ENCODE data around the gene SLCO4A1.

SLCO4A1 gene

DNA sequence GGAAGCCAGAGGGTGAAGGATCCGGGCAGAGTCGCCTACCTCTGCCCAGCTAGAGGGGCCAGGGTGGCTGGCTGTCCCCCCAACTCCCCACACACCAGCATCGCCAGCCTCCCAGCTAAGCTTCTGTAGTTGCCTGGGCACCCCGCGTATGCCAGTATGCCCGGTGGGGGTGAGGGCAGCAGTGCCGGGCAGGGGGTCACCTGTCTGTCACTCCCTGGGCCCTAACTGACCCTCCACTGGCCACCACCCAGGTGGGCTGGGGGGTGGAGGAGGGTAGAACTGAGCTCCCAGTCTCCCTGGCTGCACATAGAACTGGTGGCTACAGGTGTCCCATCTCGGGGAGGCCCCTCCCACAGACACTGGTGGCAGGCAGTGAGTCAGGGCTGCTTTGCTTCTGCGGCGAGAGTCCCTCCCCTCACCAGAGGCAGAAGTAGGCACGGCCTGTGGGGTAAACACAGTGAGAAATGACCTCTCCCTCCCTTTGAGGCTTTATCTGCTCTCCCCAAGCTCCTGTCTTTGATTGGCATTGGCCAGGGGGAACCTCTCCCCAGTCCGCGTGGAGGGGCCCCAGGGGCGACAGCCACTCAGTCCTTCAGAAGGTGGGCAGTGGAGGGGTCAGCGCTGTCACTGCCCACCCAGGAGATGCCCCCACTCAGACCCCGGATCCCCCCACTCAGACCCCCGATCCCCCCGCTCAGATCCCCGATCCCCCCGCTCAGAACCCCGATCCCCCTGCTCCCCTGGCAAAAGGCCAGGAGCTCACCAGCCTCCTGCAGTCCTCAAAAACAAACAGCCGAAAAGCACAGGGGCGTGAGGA is 68.8 kb downstream of the SLCO4A1 start:
- TF ChIP-seq CTCF (IDR thresholded peaks at IDR 0.05) (no peak), ZFX (IDR thresholded peaks at IDR 0.05; ENCODE audit: borderline replicate concordance) (no peak)
- H3K27ac ChIP-seq = no peak overlapping the region

GRCh38 chr20:62711703-62712101 is 69.4 kb downstream of the SLCO4A1 start:
- TF ChIP-seq ZFX (IDR thresholded peaks at IDR 0.05; ENCODE audit: borderline replicate concordance) (no peak), CTCF (IDR thresholded peaks at IDR 0.05) (no peak)
- no peak overlapping the region for H3K27ac ChIP-seq

DNA sequence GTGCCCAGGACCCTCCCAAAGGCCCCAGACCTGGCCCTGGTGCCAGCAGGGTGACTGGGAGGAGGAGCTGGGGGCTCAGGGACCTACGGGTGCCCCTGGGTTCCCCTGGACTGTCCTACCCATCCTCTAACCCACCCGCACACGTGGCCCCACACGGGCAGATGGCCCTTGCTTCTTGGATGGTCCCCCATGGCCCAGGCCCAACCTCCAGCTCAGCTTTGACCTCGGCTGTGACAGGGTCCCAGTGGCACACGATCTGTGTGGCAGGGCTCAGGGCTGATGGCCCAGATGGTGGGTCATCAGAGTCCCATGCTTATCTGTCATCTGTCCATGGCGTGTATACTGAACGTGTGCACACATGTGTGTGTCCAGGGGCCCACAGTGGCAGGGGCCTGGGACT is 70.3 kb downstream of the SLCO4A1 start:
- TF ChIP-seq CTCF (IDR thresholded peaks at IDR 0.05) (no peak), ZFX (IDR thresholded peaks at IDR 0.05; ENCODE audit: borderline replicate concordance) (no peak)
- no peak overlapping the region for H3K27ac ChIP-seq

- TF ChIP-seq CTCF (IDR thresholded peaks at IDR 0.05) (no peak), ZFX (IDR thresholded peaks at IDR 0.05; ENCODE audit: borderline replicate concordance) (no peak)
- no peak overlapping the region for H3K27ac ChIP-seq
Measured at GRCh38 chr20:62714006-62714405, 71.7 kb downstream of the SLCO4A1 start.

GRCh38 chr20:62714799-62715198 is 72.5 kb downstream of the SLCO4A1 start:
- no peak for TF ChIP-seq ZFX (IDR thresholded peaks at IDR 0.05; ENCODE audit: borderline replicate concordance)
- TF ChIP-seq CTCF (IDR thresholded peaks at IDR 0.05) = no peak
- H3K27ac ChIP-seq = no peak overlapping the region

DNA sequence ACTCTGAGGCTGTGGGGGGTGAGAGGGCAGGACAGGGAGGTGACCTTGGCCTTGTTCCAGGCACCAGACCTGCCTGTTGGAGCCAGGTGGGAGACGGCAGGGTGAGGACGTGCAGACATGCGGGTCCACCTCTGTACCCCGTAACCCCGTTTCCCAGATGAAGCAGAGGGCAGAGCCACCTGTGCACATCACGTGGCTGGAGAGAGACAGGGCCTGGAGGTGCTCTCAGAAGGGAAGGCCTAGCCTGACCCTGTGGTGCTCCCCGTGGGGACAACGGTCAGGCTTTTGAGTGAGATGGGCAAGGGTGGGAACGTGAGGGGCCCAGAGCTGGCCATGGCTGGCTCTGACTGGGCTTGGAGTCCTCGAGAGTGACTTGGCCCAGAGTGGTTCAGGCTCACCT is 72.9 kb downstream of the SLCO4A1 start:
- TF ChIP-seq ZFX (IDR thresholded peaks at IDR 0.05; ENCODE audit: borderline replicate concordance) (no peak), CTCF (IDR thresholded peaks at IDR 0.05) (no peak)
- H3K27ac ChIP-seq = no peak overlapping the region

- no peak overlapping the region for H3K27ac ChIP-seq
- TF ChIP-seq CTCF (IDR thresholded peaks at IDR 0.05) (no peak), ZFX (IDR thresholded peaks at IDR 0.05; ENCODE audit: borderline replicate concordance) (no peak)
Measured at GRCh38 chr20:62716198-62716940, 74.1 kb downstream of the SLCO4A1 start.
